Activated CD4-positive, alpha-beta T cell treated with anti-CD3 and anti-CD28 coated beads, Interleukin-10, Interleukin-2, amounts not matched to agents 100 ng/mL and 50 ng/mL, durations not matched to agents 16 hours and 8 hours (primary cell): ENCODE results near the gene DOCK9.

Source experiments
- DNase-seq: peaks from one replicate; pipeline ENCODE4 v3.0.0-alpha.2; 2020

The DOCK9 gene

DNA sequence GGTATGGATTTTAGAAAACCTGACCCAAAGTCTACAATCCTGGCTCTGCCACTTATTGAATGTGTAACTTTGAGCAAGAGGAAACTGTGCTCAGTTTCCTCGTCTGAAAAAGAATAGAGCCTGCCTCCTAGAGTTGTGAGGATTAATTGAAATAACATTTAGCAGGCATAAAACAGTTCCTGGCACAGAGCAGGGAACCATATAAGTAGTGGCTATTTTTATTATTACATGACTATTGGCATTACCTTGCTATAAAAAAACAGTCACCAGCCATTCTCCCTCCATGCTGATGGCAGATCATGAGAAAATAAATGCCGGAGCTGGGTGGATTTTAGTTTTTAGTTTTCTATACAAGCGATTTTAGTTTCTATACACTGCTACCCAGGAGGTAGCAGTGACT lies 5.8 kb downstream of the DOCK9 start:
- DNase-seq = no peak

DNA sequence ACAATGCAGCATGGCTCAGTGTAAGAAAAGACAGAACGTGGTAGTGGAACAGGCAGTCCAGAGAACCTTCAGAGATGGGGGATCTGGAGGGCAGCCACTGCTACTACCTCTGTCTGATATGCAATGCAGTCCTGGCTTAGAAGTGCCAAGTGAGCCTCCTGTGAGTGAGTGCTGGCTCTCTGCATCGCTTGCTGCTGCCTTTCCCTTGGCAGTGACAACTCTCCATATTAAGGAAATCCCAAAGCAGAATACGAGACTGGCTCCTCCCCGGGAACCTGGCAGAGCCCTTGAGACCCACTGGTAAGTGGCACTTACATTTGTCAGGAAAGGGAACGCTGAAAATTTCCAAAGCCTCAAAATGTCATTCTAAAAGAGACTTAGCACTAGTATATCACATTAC lies 7.5 kb downstream of the DOCK9 start:
- no peak for DNase-seq

DNA sequence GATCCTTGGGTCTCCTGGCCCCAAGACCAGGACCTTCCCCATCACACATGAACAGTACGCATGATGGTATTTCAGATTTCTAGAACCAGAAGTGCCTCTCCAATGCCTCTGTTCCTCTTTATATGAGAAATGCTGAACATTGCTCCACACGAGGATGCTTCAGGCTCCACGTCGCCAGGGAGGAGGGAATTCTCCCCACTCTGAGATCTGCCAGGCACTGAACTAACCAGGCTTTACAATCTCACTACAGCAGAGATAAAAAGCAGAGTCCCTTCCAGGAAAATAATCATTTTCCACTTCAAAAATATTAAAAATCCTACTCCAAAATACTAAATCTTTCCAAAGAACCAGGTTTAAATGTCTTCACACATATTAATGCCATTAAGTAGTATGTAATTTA lies 10.4 kb downstream of the DOCK9 start:
- no peak for DNase-seq

DNA sequence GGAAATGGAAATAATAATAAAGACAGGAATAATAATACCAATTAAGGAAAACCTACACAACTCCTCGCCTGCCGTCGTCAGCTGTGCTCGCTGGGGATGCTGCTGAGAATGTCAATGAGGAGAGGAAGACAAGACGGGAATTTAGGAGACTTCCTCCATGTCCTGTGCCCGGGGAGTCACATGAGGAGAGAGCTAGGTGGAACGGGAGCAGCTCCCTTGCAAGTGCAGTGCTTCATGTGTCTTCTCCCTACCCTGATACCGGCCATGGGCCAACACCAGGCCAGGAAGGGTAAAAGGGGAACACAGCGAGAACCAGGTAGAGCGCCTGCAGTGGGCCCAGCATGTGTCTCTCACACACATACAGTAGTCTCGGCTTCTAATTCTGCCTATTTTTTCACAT lies 11.8 kb downstream of the DOCK9 start:
- DNase-seq = no peak

DNA sequence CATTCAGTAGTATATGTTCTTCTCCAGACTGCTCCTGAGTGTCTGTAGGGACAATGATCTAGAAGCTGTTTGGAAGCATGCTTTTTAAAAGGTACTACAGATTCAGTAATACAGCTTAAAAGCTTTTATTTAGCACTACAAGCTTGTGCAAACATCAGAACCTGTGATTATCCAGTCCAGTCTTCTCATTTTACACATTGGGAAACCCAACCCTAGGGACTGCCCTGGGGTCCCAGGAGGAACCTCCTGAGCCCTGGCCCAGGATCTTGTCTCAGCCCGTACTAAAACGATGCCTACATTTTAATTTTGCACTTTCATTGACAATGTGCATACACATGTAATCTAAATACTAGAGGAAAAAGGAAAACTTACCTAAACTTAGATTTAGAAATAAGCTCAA lies 12.5 kb downstream of the DOCK9 start:
- no peak for DNase-seq

DNA sequence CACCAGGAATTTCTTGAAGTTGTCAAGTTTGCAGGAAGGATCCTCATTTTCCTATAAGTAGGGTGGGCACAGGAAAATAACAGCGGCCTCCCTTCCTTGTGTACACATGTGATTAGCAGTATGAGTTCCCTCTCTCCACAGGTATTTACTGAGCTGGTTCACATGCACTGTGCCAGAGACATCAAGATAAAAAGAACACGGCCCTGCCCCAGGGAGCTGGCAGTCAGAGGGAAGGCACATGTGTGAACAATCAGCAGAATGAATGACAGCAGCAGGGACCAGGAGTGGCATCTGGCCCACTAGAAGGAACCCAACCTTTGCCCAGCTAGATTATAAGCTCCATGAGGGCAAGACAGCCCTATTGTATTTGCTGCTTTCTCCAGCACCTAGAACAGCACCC lies 13.9 kb downstream of the DOCK9 start:
- no peak for DNase-seq

DNA sequence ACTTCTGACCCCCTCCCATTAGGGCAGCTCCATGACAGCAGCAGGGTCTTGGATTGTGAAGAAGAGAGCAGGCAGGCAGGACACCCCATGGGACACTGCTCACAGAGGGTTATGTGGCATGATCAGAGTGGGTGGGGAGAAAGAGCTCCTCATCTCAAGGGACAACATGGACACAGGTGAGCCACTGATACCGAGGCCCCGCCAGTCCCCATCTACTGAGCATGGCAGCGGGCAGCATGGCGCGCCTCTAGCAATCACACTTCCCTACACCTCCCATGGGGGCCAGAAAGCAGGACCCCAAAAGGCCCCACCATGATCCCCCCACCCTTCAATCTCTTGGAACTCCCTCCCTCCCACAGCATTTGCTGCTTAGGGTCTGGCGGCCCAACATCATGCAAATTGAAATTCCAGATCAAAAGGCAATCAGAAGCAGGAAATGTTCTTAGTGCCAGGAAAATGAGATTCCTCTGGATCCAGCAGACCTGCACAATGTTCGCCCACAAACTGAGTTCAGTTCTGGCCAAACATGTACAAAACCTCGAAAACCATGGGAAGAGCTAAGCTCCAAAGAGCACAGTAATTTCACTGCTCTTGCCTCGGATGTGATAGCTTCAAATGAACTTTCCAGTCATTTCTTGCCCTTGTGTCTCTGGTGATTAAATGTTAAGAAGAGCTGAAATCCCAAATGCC lies 14.8 kb downstream of the DOCK9 start:
- no peak for DNase-seq

DNA sequence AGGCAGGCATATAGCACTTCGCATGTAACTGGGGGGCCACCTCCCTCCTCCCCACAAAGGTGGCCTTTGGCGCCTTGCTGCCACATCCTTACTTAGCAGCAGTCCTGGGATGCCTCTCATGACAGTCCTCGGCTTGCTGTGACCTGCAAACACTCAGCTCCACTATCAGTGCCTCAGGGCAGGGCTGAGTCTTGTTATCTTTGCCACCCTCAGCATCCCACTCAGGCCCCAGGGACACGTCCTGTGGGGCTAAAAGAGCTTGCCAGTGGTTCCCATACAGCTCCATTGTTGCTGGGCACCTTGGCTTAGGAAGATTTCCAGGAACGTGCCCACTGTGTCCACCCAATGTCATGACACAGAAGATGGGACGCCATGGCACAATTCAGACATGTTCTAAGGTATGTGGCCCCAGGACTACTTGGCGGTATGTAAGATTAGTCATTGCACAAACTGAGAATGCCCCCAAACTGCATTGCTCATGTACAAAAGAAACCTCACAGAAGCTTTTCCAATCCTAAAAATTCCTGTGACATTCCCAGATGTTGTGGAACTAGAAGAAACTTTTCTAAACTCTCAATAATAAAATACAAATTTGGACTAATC lies 16.3 kb downstream of the DOCK9 start:
- no peak for DNase-seq

DNA sequence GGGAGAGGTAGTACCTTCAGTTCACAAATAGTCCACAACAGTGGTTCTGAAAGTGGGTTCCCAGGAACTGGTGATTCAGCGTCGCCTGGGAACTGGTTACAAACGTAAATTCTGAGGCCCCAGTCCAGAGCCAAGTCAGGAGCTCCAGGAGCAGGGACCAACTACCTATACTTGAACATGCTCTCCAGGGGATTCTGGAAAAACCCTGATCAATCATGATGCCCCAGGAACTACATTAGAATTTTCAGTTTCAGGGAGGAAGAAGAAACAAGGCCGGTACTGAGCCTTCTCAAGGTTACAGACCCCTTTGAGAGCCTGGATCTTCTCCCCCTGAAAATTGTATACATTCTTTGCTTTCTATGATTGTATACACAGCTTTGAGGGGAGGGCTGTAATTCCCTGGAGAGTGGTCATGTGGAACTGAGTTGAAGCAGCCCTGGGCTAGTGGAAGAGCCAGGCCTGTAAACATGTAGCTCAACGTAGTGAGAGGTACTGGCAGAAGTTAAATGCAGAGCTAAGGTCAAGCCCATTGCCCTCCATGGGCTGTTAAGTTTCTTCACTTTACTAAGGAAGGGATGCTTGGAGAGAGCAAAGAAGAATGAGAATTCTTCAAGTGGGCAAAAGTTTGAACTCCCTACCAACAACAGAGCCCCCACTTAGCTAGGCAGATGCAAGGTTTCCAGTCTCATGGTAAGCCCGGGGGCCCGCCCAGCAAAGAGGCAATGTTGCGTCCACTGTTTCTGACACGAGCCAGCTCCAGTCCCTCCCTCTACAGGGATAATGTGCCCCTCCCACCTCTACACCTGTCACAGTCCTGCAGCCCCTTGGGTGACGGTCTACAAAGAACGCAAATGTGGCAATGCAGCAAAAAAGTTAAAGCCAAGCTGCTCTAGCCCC lies 17.0 kb downstream of the DOCK9 start:
- no peak for DNase-seq

DNA sequence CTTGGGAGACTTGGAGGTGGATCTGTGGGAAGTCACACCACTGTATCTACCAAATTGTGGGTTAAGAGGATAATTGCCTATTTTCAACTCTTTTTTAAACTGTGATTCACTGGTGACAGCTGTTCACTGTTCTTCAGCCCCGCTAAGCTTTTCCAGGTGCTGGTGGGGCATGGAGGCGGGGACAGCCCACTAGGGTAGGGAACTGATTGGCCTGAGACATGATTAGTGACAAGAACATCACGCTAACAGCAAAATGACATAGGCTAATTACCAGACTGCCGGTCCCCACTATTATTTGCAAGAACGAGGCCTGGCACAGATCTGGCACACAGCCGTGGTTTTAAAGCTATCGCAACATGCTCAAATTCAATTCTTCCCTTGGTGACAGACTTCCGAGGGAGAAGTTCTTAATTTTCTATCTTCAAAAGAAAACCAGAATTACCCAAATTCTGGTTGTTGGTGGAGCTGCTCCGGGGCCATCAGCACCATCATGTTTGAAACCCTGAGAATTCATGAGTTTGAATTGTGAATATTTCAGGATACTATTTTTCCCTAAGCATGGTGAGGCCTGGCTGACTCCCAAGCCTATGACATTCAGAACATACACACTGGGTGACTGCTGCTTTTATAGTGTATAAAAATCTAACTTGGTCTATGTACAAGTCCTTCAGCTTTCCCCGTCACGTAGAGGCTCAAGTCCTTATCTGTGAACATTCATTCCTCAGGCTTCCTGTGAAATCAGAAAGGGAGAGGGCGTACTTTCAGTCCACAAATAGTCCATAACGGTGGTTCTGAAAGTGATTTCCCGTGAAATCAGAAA lies 17.9 kb downstream of the DOCK9 start:
- no peak for DNase-seq

DNA sequence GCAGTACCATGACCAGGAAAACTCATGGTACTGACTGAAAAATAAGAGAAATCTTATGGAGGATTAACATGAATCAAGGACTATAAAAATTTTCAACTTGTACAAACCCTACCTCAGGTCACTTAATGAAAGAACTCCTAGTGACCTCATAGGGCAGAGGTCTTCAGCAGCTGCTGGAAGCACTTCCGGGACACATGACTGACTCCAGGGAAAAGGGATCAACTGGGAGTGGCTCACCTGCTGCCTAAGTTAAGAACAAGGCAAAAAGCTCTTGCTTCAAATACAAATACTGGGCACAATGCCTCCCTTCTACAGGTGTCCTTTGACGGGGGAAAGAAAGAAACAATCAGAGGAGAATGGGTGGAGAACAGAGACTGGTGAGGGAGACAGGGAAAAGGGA lies 18.6 kb downstream of the DOCK9 start:
- DNase-seq = no peak

DNA sequence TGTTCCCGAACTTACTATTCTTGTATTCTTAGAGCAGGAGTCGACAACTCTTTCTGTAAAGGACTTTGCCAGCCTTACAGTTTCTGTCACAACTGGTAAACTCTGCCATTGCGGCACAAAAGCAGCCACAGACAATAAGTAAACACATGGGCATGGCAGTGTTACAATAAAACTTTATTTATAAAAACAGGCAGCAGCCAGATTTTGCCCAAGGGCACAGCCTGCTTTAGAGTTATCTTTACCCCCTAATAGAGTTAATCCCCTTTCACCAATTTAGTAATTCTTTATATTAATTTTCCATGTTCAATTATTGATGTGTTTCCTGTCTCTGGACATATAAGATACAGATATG lies 19.4 kb downstream of the DOCK9 start:
- no peak for DNase-seq

DNA sequence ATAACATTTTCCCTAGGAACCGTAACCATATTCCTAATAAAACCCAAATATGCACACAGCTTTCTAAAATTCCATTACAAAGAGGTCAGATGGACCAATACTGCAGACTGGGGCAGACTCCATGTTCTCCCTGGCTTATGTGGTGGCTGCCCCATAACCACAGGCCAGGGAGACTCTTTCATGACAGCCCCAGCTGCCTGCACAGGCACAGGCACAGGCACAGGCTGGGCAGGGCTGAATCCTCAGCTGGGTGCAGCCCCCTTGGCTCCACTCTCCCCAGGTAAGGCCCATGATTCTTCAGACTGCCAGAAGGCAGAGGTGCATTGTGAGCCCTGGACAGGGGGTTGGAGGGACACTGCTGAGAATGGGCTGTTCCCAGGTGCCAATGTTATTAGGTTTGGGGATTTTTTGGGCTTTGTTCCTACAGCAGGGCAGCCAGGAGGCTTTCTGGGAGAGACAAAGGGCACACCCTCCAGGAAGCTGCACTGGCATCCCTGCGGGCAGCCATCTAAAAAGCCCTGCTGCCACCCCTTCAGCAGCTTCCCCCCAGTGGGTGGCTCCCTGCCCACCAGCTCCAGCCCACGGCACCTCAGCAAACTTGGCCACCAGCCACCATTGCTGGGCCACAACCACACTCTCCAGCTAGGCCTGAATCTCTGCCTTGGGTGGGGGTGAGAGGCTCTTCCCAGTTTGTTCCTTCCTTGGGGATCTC lies 20.0 kb downstream of the DOCK9 start:
- DNase-seq = no peak

DNA sequence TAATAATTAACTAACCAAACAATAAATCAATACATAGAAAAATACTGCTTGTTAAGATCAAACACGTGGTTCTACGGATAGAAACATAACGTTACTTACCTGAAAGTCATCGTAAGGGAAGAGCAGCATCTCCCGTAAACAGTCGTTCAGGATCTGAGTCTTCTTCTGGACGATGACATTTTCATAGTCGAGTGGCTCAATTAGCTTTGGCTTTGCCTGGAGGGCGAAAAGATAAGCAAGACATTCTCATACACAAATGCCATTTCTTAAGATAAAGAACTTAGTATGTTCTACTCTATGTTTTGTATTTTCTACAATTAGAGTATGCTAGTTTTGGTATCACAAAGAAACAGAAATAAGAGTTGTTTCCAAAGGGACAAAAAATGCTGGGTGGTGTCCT lies 22.5 kb downstream of the DOCK9 start:
- no peak for DNase-seq

DNA sequence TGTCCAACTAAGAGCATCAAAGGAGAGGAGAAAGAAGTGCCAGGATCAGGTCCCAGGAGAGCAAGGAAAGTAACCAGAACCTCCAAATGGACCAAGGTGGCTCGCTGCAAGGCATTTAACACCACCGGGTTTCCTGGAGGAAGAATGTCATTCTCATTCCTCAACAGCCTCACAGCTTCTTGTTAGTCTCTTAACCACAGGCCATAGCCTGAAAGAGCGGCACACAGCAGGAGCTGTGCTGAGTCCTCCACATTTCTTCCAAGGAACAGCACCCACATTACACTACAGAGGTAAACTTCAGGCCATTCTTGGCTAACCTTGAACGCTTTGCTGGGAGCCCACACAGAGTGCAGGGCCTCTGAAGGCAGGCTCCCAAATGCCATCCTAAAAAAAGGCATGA lies 23.6 kb downstream of the DOCK9 start:
- no peak for DNase-seq

DNA sequence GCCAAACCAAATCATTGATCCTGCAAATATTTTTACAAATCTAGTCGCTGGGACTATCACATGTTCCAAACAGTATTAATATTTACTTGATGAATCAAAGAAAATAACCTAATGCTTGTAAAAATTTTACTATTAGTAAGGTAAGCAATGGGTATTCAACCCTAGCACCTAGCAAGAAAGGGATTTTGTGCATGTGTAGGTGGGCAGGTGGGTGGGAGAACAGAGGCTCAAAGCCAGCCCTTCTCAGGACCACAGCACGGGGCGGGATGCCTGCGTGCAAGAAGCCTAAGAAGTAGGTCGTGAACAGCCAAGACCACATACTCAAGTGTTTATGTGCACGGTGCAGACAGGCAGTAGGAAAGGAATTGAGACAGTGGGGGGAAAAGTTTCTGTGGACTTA lies 26.6 kb downstream of the DOCK9 start:
- DNase-seq = no peak

DNA sequence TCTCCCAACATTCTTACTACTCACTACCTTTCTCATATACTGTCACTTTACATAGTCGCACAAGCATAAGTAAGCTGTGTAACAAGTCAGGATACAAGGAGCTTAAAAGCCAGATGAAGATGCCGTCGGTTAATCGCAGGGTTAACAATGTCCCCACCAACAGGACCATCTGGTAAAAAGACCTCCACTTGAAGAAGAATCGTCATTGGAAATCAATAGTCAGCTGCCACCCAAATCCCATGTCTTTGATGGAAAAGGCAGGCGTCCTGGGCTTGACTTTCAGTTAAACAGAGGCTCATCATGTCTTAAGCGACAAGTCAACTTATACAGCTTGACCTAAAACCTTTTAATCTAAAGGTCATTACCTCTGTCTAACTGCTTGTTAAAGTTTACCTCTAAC lies 27.2 kb downstream of the DOCK9 start:
- no peak for DNase-seq

DNA sequence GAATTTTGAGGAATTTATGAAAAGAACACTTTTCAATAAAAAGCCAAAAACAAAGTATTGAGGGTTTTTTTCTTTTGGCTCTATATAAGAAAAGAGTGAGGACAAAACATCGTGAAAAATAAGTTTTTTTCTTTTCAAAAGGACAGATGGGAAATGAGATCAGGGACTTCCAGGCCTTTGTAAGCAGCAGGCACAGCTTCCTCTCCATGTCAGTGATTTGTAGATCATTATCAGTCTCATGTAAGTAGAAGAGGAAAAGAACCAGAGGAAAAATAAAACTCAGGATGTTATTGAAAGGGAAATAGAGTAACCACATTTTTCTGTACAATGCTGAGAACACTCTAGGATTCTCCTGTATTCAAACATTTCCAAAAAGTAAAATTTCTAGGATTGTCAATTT lies 29.9 kb downstream of the DOCK9 start:
- no peak for DNase-seq

DNA sequence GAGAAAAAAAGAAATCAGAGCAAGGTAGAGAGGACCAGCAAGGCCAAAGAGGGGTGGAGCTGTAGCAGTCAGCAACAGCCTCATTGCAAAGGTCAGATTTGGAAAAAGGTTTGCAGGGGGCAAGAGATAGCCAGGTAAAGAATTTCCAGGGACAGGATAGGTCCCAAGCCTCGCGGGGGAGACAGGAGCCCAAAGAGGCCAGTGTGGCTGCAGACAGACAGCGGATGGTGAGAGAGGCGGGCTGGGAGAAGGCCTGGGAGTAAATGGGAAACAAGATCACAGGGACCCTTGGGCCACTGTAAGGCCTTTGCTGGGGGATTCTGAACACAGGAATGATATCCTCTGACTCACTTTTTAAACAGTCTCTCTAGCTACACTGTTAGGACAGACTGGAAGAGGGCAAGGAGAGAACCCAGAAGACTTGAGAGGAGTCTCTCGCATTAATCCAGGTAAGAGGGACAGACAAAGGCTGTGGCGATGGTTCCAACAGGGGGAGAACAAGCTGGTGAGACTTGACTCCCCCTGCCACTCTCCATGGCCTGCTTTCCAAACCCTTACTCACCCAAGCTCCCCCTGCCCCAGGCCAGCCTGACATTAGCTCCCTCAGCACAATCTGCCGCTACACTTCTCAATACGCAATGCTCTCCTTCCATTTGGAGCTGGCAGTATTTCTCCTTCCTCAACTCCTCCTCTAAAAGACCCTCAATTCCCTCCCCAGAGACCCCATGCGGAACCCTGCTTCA lies 31.8 kb downstream of the DOCK9 start:
- no peak for DNase-seq

DNA sequence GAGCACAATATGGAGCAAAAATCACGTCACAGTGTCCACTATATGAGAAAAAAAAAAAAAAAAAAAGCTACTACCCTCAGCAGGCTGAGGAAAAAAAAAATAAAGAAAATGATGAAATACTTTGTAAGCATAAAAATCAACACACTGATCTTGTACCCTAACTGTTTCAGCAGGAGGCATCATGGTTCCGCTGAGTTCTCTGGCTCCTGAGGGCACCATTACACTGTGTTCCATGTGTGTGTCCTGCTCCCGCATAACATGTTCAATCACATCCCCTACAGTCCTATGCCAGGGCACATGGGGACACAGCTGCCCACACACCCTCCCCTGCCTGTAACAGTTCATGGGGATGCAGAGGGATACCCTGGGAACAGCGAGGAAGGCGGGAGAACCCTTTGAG lies 33.5 kb downstream of the DOCK9 start:
- no peak for DNase-seq

DNA sequence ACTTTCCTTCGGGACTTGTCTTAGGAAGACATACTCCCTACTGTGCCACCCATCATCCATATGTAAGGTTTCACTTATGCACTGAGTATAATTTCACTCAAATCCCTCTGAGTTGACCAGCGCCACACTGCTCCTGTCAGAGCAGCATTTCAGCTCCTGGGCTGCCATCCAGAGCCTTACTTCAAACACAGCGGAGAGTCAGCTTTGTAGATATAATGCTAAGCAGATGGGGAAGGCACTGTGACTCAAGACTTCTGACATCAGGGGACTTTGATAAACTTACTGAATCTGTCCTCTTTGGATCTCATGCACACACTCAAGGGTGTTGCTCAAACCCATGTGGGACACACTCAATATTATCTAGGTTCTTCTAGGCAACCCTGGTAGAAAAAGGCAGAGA lies 34.9 kb downstream of the DOCK9 start:
- no peak for DNase-seq

DNA sequence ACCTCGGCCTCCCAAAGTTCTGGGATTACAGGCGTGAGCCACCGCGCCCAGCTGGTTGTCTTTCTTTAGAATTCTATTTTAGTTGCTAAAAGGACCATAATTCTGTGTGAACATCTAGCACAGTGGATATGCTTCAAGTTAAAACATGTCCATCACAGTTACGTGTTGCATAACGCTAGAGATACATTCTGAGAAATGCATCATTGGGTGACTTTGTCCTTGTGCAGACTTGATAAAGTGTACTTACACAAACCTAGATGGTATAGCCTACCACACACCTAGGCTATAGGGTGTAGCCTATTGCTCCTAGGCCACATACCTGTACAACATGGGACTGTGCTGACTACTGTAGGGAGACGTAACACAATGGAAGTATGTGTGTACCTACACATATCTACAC lies 35.4 kb downstream of the DOCK9 start:
- DNase-seq = no peak
